C4-2B (cell line): ENCODE results near the gene DMP1.
"Not testable (repeated sequence)": the region's sequence is repeated elsewhere in the genome, so short reads cannot be mapped to it uniquely, and the experiment has no call there.

Experiments
- H3K27ac ChIP-seq: fragments of 450-650 bp; 2 replicates; pipeline ENCODE4 v1.5.1; 2017
- CTCF ChIP-seq: fragments of 450-650 bp; conservative IDR thresholded peaks from 2 replicates; pipeline ENCODE4 v1.5.1; 2017; ENCODE audit warnings: mild to moderate bottlenecking
- ZFX ChIP-seq: fragments of 450-650 bp; IDR thresholded peaks from 2 replicates; pipeline ENCODE4 v1.6.1; 2017

Gene DMP1

GRCh38 chr4:87688316-87688715, 38.2 kb downstream of the DMP1 start:
- no peak overlapping the region for H3K27ac ChIP-seq
- TF ChIP-seq CTCF (no peak), ZFX (no peak)

GRCh38 chr4:87690947-87691346, 40.9 kb downstream of the DMP1 start:
- H3K27ac ChIP-seq: not testable (repeated sequence)

- H3K27ac ChIP-seq: not testable (repeated sequence)
Measured at GRCh38 chr4:87692060-87692459, 42.0 kb downstream of the DMP1 start.

GRCh38 chr4:87697272-87697671, 47.2 kb downstream of the DMP1 start:
- TF ChIP-seq CTCF (no peak), ZFX (no peak)
- no peak overlapping the region for H3K27ac ChIP-seq

- TF ChIP-seq ZFX (no peak), CTCF (no peak)
- H3K27ac ChIP-seq: no peak overlapping the region
Measured at GRCh38 chr4:87697945-87698344, 47.9 kb downstream of the DMP1 start.

- H3K27ac ChIP-seq: no peak overlapping the region
- TF ChIP-seq CTCF (no peak), ZFX (no peak)
Measured at GRCh38 chr4:87698394-87698793, 48.3 kb downstream of the DMP1 start.

GRCh38 chr4:87704001-87704400, 53.9 kb downstream of the DMP1 start:
- TF ChIP-seq ZFX (no peak), CTCF (no peak)
- H3K27ac ChIP-seq: no peak overlapping the region

GRCh38 chr4:87707279-87707918, 57.3 kb downstream of the DMP1 start:
- no peak for TF ChIP-seq ZFX
- TF ChIP-seq CTCF: no peak
- H3K27ac ChIP-seq: no peak overlapping the region
